Heart left ventricle (tissue), 16 donors: ENCODE data around the gene CARS2. TPM values are rescaled to one million over a fixed set of nuclear protein-coding genes. Genes with fewer than 3 reads are reported as not detected.

Experiments used
- ATAC-seq, 4 donors: fragments of 200-7000 bp; cut with Tn5 transposase; one replicate each; pipeline ENCODE4 v1.9.1; 2020 to 2022; ENCODE audit warnings: moderate library complexity in 4 of 4, mild to moderate bottlenecking in 3 of 4, moderate number of reproducible peaks in 1 of 4
- DNase-seq, 5 donors: peaks; one replicate each; pipeline ENCODE4 v3.0.0-alpha.2; 2020
- H3K27ac ChIP-seq, 12 donors: fragments of 200-600 bp; sonication (generic) in 4 of 12; one replicate each; pipeline versions ENCODE4 v1.5.0 to v1.8.0; 2016 to 2022; ENCODE audit warnings: mild to moderate bottlenecking in 2 of 12
- H3K27me3 ChIP-seq, 9 donors: fragments of 200-600 bp; sonication (generic) in 2 of 9; one replicate each; pipeline versions ENCODE4 v1.5.1 to v1.8.0; 2016 to 2022; ENCODE audit warnings: mild to moderate bottlenecking in 3 of 9
- H3K36me3 ChIP-seq, 9 donors: fragments of 200-600 bp; sonication (generic) in 2 of 9; one replicate each; pipeline versions ENCODE4 v1.5.0 to v1.8.0; 2018 to 2022; ENCODE audit warnings: mild to moderate bottlenecking in 2 of 9
- H3K4me1 ChIP-seq, 12 donors: fragments of 200-600 bp; sonication (generic) in 4 of 12; one replicate each; pipeline versions ENCODE4 v1.5.0 to v1.8.0; 2016 to 2022; ENCODE audit warnings: mild to moderate bottlenecking in 3 of 12
- H3K4me3 ChIP-seq, 12 donors: fragments of 200-600 bp; sonication (generic) in 4 of 12; one replicate each; pipeline versions ENCODE4 v1.5.0 to v1.8.0; 2017 to 2022; ENCODE audit warnings: mild to moderate bottlenecking in 9 of 12, moderate library complexity in 4 of 12
- H3K9me3 ChIP-seq, 12 donors: fragments of 200-600 bp; sonication (generic) in 4 of 12; one replicate each; pipeline versions ENCODE4 v1.5.0 to v1.8.0; 2016 to 2022; ENCODE audit warnings: mild to moderate bottlenecking in 1 of 12
- CTCF ChIP-seq, 12 donors: fragments of 200-600 bp; sonication (generic) in 4 of 12; IDR thresholded peaks; one replicate each; pipeline versions ENCODE4 v1.5.0 to v1.8.0; 2018 to 2022; ENCODE audit warnings: antibody characterized with exemption in 12 of 12, mild to moderate bottlenecking in 5 of 12
- POLR2A ChIP-seq, 2 donors: fragments of 450-650 bp; IDR thresholded peaks; one replicate each; pipeline ENCODE4 v1.6.1; 2017; ENCODE audit warnings: antibody characterized with exemption in 2 of 2, mild to moderate bottlenecking in 2 of 2, moderate library complexity in 2 of 2
- WGBS, 4 donors: extraction: QIAGEN DNeasy Blood & Tissue Kit in 2 of 4; methylation state at CpG; one replicate each; pipeline versions ENCODE4 v1.1.5 to v1.1.7; 2013 to 2018; 5-methylcytosine and 5-hydroxymethylcytosine counted together
- intact Hi-C, 10 donors: fragments of 100-400 bp; cut with DNase I; formaldehyde crosslinking; loops; one replicate each; pipeline versions ENCODE4 v1.11.1 to v1.14.2; 2022
- polyA plus RNA-seq, 2 donors: library from polyadenylated mRNA; stranded (reverse); fragments of 200-250 nt; gene quantifications; one replicate each; pipeline ENCODE4 v1.2.3, GENCODE V29; 2013
- total RNA-seq, 9 donors: library from RNA; depleted of rRNA in 2 of 9; stranded (reverse); fragments of >200 nt in 2 of 9; fragmentation: NEBNext Ultra II Directional in 3 of 9; extraction: Animal tissue kit (Norgen Biotek cat#: 25700) in 3 of 9; gene quantifications; one replicate each; pipeline versions ENCODE4 v1.1.0 to v1.2.4, GENCODE V29; 2016 to 2023
- donor health status: ischemic (EF 13 %, LVEDD 7.1; RV severe dilation, severe dysfunction).
- donor health status: healthy with polysubstance abuse.
- donor health status: DM: no; HTN: yes; CAD: no.
- donor health status: DM: no; HTN: no; CAD: no.
- donor health status: ischemic (EF 25% LVEDD 6.9; RV normal size, moderate dysfunction).
- donor health status: ischemic (EF 25% LVEDD 5.7; RV mildly dilated, moderate dysfunction).
- donor health status: healthy.
- donor health status: DM: yes; HTN: yes; CAD: no.
- donor health status: ischemic (EF 35%, LVEDD 5.7; RV mildly dilated, moderate dysfunction).
- donor health status: nonischemic (EF 11% LVEDD 7.7; RV severe dilation, severe dysfunction).
- donor health status: DM: yes; HTN: yes; CAD: no.
- donor health status: PGD.
- donor health status: ischemic (EF 29% LVEDD 5.4; RV normal size, mild dysfunction).
- donor health status: nonischemic (EF 23%, LVEDD 6.1; RV moderate dilation, normal function).

The CARS2 gene
- total and polyA plus RNA-seq, 11 donors = 35.4 to 78.5 (median 44.3) TPM

GRCh38 chr13:110648848-110649421 lies 57.0 kb downstream of the CARS2 start:
- DNase-seq = no peak
- no peak overlapping the region for H3K4me3 ChIP-seq
- intact Hi-C loops = no loop called here
- 90 to 94% (median 92%) methylated on average over 31 to 35 of the region's 35 CpGs for WGBS, 4 donors
- no peaks in the 10 kb centered on the region for H3K27me3 ChIP-seq
- peaks cover 0 to 12% (median 2%) of the 10 kb centered on the region in 12 donors for H3K4me1 ChIP-seq
- no peaks in the 10 kb centered on the region for H3K9me3 ChIP-seq
- H3K27ac ChIP-seq = no peak overlapping the region
- TF ChIP-seq POLR2A (IDR thresholded peaks at IDR 0.05) (no peak), CTCF (IDR thresholded peaks at IDR 0.05) (no peak)
- no peak for ATAC-seq
- H3K36me3 ChIP-seq = peaks cover 0 to 60% (median 21%) of the 10 kb centered on the region in 9 donors

- peaks cover 0 to 61% (median 27%) of the 10 kb centered on the region in 9 donors for H3K36me3 ChIP-seq
- 84 to 88% (median 85%) methylated on average over 15 to 16 of the region's 16 CpGs for WGBS, 4 donors
- TF ChIP-seq CTCF (IDR thresholded peaks at IDR 0.05) (no peak), POLR2A (IDR thresholded peaks at IDR 0.05) (no peak)
- no peak for DNase-seq
- no peak overlapping the region for H3K27ac ChIP-seq
- no peak overlapping the region for H3K4me3 ChIP-seq
- intact Hi-C loops = no loop called here
- H3K4me1 ChIP-seq = peaks cover 0 to 12% (median 2%) of the 10 kb centered on the region in 12 donors
- H3K9me3 ChIP-seq = no peaks in the 10 kb centered on the region
- ATAC-seq = no peak
- no peaks in the 10 kb centered on the region for H3K27me3 ChIP-seq
These were observed 57.6 kb downstream of the CARS2 start for GRCh38 chr13:110648146-110648819.

- TF ChIP-seq CTCF (IDR thresholded peaks at IDR 0.05) (no peak), POLR2A (IDR thresholded peaks at IDR 0.05) (no peak)
- H3K4me1 ChIP-seq = peaks cover 0 to 12% (median 2%) of the 10 kb centered on the region in 12 donors
- intact Hi-C loops = no loop called here
- H3K36me3 ChIP-seq = peaks cover 0 to 65% (median 37%) of the 10 kb centered on the region in 9 donors
- no peak for ATAC-seq
- no peak for DNase-seq
- no peaks in the 10 kb centered on the region for H3K27me3 ChIP-seq
- no peaks in the 10 kb centered on the region for H3K9me3 ChIP-seq
- no peak overlapping the region for H3K4me3 ChIP-seq
- no peak overlapping the region for H3K27ac ChIP-seq
- WGBS, 4 donors = 84 to 94% (median 89%) methylated on average over 10 of the region's 10 CpGs
These were observed 58.6 kb downstream of the CARS2 start for GRCh38 chr13:110647365-110647737.

GRCh38 chr13:110646442-110647364 lies 59.2 kb downstream of the CARS2 start:
- peak in 1 of 4 donors; percentile 11 for ATAC-seq
- TF ChIP-seq POLR2A (IDR thresholded peaks at IDR 0.05) = no peak
- no peak for TF ChIP-seq CTCF (IDR thresholded peaks at IDR 0.05)
- Histone ChIP-seq H3K27me3 (no peaks in the 10 kb centered on the region), H3K4me3 (no peak overlapping the region), H3K4me1 (peaks cover 0 to 16% (median 2%) of the 10 kb centered on the region in 12 donors), H3K27ac (peak overlapping the region in 1 of 12 donors; percentile 45), H3K36me3 (peaks cover 0 to 70% (median 40%) of the 10 kb centered on the region in 9 donors), H3K9me3 (no peaks in the 10 kb centered on the region)
- intact Hi-C loops = no loop called here
- 91 to 94% (median 91%) methylated on average over 29 of the region's 29 CpGs for WGBS, 4 donors
- no peak for DNase-seq
